Neutrophil (primary cell): ENCODE measurements around the gene GPRIN2.
"Not testable (repeated sequence)": the region's sequence is repeated elsewhere in the genome, so short reads cannot be mapped to it uniquely, and the experiment has no call there.

Experiments used
- H3K27ac ChIP-seq: fragments of 200-600 bp; sonication (generic); 2 replicates; pipeline ENCODE4 v1.5.1; 2016; ENCODE audit warnings: mild to moderate bottlenecking, moderate library complexity
- H3K27me3 ChIP-seq: fragments of 200-600 bp; sonication (generic); 2 replicates; pipeline ENCODE4 v1.6.0; 2016; ENCODE audit warnings: mild to moderate bottlenecking
- H3K36me3 ChIP-seq: fragments of 200-600 bp; sonication (generic); 2 replicates; pipeline ENCODE4 v1.5.1; 2017
- H3K4me1 ChIP-seq, 2 experiments: fragments of 200-600 bp in 1 of 2; sonication (generic) in 1 of 2; 1 replicate in 1 of 2; 2 replicates in 1 of 2; pipeline versions ENCODE4 v1.5.1 to v1.6.1; 2013 to 2016; ENCODE audit warnings: low read depth in 1 of 2, low read length in 1 of 2, mild to moderate bottlenecking in 1 of 2, moderate library complexity in 1 of 2; ENCODE audit not compliant: control insufficient read depth in 1 of 2, insufficient read depth in 1 of 2
- H3K4me3 ChIP-seq, 2 experiments: fragments of 200-600 bp in 1 of 2; sonication (generic) in 1 of 2; 1 replicate in 1 of 2; 2 replicates in 1 of 2; pipeline ENCODE4 v1.5.1; 2013 to 2016; ENCODE audit warnings: low read depth in 1 of 2, low read length in 1 of 2, mild to moderate bottlenecking in 1 of 2, moderate library complexity in 1 of 2
- H3K9me3 ChIP-seq: fragments of 200-600 bp; sonication (generic); 2 replicates; pipeline ENCODE4 v1.5.1; 2016
- CTCF ChIP-seq: fragments of 200-600 bp; sonication (generic); IDR thresholded peaks from 2 replicates; pipeline ENCODE4 v1.5.1; 2016; ENCODE audit warnings: antibody characterized with exemption

GPRIN2 gene

DNA sequence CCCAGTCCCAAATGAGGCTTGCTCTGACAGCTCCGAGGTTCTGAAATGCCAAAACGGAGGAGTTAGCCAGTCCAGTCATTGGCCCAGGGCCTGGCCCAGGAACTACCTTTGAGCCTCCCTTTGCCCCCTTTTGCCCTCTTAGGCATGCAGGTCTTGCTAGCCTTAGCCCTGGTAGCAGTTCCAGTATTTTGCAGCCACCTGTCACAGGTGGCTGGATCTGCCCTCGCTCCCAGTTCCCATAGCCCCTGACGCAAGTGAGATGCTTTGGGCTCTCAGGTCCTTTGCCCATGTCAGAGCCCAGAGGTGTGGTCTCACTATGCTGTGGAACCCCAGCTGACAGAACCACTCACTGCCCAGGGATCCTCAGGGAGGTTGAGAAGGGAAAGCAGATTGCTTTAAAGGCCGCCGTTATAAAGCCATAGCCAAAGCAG is 42.0 kb downstream of the GPRIN2 start:
- Histone ChIP-seq H3K27ac (no peak overlapping the region), H3K4me3 (no peak overlapping the region), H3K4me1 (no peaks in the 10 kb centered on the region), H3K27me3 (peaks cover 5% of the 10 kb centered on the region), H3K9me3 (no peaks in the 10 kb centered on the region), H3K36me3 (no peaks in the 10 kb centered on the region)
- TF ChIP-seq CTCF: no peak

GRCh38 chr10:46513333-46513732 is 43.1 kb downstream of the GPRIN2 start:
- not testable (repeated sequence) for H3K36me3 ChIP-seq, H3K27ac ChIP-seq, H3K9me3 ChIP-seq, H3K27me3 ChIP-seq, H3K4me1 ChIP-seq, H3K4me3 ChIP-seq

GRCh38 chr10:46512725-46513124 is 43.7 kb downstream of the GPRIN2 start:
- H3K27ac ChIP-seq, H3K4me1 ChIP-seq, H3K9me3 ChIP-seq, H3K27me3 ChIP-seq, H3K4me3 ChIP-seq, H3K36me3 ChIP-seq: not testable (repeated sequence)

DNA sequence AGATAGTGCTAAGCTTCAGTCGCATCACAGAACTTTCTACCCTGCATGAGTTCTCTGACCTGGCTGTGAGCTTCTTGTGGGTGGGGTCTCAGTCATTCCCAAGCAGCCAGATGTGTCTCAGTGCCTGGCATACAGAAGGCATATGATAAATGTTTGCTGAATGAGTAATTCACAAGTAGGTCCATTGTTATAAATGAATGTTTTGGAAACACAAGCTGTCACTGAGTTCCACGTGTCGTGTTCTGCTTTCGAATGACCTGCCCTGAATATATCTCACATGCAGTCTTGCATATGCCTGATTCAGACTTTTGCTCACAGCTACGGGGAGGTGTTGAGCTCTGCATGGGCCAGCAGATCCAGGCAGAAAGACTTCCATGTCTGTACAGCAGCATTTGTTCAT is 44.5 kb downstream of the GPRIN2 start:
- H3K4me3 ChIP-seq, H3K36me3 ChIP-seq, H3K9me3 ChIP-seq, H3K4me1 ChIP-seq, H3K27me3 ChIP-seq, H3K27ac ChIP-seq: not testable (repeated sequence)
